Stimulated activated CD8-positive, alpha-beta memory T cell treated with anti-CD3 and anti-CD28 coated beads, Interleukin-7, amount 100 ng/mL, for 4 hours (primary cell): Measurements from ENCODE around the gene SORCS3.

Experiments used
- DNase-seq, 2 donors: peaks; one replicate each; pipeline ENCODE4 v3.0.0-alpha.2; 2020; ENCODE audit warnings: low read depth in 2 of 2

SORCS3 gene

DNA sequence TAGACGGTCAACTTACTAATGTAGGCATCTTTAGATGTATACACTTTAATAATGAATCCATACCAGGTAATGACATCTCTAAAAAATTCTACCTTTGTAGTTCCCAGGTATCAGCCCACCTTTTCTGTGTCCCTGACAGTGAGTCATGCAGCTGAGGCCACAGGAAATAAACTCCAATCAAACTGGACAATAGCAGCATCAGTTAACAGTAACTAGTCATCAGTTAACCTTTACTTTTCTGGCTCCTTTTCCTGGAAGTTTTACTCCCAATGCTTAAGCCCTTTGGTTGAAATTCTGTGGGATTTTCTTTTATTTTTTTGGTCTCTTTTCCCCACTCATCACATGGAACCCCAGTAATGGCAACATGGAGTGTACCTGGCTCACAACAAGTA lies 617.6 kb downstream of the SORCS3 start:
- no peak for DNase-seq

DNA sequence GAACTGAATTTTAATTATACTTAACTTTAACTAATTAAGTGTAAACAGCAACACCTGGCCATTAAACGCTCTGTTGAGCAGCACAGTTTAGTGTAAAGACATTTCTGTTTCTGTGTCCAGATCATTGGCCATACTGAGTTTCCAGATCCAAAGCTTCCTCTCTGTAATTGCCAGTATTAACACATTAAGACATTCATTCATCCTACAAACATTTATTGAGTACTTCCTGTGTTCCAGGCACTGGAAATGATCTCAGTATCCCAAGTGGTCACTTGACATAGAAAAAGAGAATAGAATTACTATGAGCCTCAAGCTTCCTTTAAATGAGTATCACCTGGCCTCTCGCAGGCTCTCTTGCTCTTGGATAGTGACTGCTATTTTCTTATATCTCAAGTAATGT lies 618.1 kb downstream of the SORCS3 start:
- no peak for DNase-seq

DNA sequence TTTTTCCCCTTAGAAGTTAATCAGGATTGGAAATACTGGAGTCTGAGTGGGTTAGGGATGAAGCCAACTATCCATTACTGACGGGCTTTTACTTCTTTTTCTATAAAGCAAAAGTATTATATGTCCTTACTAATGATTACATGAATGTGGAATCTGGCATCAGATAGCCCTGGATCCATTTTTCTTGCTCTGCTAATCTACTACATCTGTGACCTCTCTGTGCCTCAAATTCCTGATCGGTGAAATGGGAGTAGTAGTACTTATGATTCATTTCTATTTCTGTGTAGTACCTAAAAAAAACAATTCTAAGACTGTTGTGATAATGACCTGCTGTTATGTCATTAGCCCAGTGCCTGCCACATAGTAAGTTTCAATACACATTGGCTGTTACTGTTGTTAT lies 621.6 kb downstream of the SORCS3 start:
- DNase-seq = no peak

DNA sequence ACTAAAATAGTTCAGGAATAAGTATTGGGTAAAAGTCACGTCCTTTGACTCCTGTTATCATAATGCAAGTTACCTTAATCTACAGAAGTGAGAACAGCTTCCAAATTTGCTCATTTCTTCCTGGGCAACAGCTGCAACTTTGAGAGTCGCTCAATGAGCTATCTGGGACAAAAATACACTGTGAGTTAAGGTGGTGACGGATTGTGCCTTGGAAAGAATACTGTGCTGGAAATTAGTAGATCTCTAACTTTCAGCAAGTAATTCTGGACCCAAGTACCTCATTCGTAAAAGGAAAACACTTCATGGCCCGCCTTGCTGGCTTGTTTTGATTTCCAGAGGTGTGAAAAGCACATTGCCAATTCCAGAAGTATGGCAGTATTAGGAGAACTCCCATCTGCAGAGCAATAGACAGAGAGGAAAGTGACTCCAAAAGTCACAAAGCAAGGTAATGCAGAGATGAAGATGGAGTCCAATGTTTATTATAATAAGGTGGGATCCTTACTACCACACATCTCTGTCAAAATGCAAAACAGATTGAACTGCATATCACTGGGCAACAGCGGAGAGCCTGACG lies 626.0 kb downstream of the SORCS3 start:
- DNase-seq = no peak

DNA sequence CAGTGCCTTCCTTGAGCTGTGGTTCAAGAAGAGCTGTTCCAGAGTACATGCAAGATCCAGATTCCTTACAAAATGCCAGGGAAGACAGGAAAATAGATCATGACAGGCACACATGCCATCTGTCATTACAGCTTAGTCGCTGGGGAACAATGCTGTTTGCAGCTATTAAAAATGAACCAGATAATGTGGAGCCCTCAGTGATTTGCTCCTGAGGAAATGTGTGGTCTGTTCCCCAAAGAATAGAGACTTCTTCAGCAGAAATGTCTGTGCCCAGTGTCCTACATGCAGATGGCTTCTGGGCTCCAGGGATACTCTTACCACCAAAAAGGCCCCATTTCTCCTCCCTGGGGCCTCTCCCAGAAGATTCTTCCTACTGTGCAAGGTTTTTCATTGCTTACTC lies 627.9 kb downstream of the SORCS3 start:
- DNase-seq = no peak

DNA sequence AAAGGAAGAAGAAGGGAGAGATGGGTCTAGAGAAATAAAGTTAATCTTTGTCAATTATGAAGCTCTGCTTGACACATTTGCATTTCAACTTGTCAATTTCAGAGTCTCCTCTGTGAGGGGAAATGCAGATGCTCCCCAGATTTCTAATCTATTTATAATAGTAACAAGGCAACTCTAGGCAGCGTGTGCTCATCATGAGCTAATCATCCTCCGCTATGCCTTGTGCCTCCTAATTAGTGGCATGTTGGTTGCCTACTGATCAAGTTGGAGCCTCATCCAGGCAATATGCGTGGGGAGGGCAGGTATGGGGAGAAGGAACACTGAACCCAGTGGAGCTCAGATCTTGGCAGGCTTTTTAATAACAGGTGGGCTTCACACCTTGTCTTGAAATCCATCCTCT lies 628.6 kb downstream of the SORCS3 start:
- no peak for DNase-seq

DNA sequence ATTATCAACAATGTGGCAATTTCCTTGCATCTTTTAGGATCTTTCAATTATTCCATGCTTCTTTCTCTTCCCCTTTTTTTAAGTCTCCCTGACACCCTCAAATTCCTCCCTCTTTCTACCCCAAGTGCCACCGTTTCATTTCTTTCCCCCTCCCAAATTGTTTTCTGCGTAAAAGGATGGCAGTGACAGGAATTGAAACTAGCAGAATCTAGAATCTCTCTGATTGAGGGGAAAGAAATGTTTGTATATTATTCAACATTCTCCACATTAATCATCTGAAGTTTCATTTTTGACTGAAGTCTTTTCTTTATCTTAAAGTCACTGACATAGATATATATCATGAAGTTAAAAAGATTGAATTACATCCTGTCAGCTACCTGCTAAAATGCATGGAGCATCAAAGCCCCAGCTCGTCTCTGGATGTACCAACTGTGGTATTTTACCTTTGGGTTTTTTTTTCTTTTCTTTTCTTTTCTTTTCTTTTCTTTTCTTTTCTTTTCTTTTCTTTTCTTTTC lies 633.5 kb downstream of the SORCS3 start:
- no peak for DNase-seq

DNA sequence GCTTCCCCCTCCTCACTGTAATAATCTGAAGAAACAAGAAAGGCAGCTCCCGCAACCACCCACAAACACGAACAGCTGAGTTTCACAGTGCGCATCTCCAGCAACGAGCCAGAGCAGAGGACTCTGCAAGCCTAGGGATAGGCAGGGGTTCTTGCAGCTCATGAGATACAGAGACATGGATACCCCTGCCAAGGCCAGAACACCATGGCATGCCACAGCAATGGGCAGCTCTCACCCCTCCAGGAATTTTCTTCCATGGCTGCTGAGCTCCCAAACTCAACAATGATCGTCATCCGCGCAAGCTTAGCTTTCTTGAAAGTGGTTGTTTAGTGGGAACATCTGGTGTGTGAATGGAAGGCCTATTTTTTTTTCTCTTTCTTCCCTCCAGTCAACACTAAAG lies 637.3 kb downstream of the SORCS3 start:
- DNase-seq = no peak

DNA sequence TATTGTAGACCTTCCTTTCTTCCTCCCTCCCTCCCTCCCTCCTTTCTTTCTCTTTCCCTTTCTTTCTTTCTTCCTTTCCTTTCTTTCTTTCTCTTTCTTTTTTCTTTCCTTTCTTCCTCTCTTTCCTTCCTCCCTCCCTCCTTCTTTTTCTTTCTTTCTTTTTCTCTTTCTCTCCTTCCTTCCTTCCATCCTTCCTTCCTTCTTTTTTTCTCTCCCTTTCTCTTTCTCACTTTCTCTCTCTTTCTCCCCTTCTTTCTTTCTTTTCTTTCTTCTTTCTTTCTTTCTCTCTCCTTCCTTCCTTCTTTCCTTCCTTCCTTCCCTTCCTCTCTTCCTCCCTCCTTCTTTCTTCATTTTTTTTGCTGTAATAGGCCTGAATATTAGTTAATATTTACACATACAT lies 638.0 kb downstream of the SORCS3 start:
- DNase-seq = no peak

DNA sequence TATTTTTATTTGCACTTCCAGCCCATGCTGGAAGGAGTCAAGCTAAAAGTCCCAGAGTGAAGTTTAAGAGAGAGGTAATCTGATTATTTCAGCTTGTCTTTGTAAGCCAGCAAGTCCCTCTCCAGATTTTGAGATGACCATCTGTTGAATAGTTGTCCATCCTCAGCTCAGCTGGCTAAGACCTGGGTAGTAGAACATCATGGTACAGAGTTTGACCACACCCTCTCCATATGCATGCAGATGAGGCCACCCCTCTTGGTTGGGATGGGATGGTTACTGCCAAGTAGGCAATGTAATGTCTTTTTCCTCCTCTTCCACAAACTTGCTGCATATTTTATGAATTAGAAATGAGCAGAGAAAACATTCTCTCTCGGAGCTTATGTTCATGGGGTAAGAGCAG lies 639.8 kb downstream of the SORCS3 start:
- no peak for DNase-seq

DNA sequence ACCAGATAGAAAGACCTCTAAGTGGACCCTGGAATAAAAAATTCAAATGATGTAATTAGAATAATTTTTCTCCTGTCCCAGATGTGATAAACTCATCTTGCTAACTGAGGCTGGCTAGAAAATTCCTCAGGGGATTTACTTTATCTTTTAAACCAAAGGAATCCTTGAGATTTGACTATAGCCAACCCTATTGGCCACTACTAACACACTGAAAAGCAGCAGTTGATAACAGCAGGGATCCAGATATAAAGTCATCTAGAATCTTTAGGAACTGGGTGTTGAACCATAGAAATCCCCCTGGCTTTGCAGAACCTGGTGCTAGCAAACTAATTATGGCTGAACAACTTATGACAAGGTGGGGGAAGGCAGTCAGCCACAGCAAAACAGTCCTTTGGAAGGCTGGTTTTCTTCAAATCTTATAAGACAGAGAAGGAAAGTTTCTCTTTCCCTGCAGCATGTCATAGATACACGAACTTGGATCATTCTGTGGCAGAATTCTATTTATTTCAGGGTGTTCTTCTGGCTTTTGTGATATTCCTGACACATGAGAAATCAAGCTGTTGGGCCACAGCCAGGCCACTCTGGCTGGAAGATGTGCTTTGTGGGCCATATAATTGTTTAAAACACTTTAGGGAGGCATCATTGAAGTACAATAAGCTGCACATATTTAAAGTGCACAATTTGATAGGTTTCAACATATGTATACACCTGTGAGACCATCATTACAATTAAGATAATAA lies 643.6 kb downstream of the SORCS3 start:
- no peak for DNase-seq

DNA sequence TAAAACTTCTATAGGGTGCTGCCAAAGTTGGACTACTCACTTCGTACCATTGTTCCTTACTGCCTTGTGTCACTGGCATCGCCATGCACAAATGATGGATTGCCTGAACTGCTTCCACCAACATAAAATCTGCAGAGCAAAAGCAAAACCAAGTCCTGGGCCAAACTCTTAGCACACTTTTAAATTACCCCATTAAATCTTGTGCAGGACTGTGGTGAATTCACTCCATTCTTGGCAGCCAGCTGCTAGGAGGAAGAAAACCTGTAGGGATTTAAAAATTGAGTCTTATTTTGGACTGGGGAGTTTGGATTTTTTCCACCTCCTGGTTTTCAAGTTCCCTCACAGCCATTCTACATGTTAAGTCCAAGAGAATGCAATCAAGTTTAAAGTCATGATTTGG lies 646.9 kb downstream of the SORCS3 start:
- DNase-seq = no peak

DNA sequence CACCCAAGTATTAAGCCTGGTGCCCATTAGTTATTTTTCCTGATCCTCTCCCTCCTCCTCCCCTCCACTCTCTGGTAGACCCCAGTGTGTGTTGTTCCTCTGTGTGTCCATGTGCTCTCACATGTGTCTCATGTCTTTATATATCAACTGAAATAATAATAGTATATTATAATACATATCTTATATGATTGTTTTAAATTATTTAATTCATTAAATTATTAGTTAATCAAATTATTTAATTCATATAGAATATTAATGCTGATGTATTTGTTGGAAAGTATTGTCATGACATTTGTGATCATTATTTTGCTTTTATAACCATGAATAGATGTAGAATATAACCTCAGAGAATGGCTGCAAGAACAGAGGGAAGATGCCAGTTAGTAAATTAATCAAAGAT lies 647.5 kb downstream of the SORCS3 start:
- DNase-seq = no peak

DNA sequence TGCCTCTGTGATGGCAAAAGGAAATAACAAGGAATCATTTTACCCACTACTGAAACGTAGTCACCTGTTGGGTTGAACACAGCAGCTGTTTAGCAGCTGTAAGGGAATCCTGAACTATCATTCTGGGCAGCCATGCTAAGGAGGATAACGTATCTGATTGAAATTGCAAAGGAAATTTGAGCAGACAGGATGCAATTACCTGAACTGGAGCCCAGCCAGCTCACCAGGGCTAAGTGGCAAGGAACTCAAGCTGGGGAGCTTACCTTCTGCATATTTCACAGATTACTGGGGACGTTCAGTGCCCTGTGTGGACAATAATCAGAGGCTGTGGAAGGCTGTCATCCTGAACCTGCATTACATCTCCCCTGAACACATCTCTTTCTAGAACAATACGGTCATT lies 650.5 kb downstream of the SORCS3 start:
- DNase-seq = no peak

DNA sequence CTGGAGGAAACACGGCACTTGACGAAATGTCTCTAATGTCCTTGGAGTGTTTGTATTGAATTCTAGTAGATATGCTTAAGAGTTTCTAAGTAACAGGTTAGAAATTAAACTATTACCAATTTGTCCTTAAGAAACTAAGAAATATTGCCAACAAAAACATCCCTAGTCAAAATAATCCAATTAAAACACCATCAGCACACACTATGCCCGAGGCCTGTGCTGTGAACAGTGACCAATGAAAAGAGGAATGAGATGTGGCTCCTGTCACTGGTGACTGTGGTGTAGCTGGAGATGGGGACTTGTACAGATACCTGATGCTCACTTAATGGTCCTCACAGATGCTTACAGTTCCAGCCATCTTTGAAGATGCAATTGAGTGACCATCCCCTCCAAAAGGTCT lies 651.1 kb downstream of the SORCS3 start:
- no peak for DNase-seq
